Measurements from ENCODE around the gene HIBADH.
"Not testable (repeated sequence)": the region's sequence is repeated elsewhere in the genome, so short reads cannot be mapped to it uniquely, and the experiment has no call there.

Gene HIBADH

GRCh38 chr7:27678617-27679260 is 16.1 kb upstream of the HIBADH start:
- no peak for DNase-seq

DNA sequence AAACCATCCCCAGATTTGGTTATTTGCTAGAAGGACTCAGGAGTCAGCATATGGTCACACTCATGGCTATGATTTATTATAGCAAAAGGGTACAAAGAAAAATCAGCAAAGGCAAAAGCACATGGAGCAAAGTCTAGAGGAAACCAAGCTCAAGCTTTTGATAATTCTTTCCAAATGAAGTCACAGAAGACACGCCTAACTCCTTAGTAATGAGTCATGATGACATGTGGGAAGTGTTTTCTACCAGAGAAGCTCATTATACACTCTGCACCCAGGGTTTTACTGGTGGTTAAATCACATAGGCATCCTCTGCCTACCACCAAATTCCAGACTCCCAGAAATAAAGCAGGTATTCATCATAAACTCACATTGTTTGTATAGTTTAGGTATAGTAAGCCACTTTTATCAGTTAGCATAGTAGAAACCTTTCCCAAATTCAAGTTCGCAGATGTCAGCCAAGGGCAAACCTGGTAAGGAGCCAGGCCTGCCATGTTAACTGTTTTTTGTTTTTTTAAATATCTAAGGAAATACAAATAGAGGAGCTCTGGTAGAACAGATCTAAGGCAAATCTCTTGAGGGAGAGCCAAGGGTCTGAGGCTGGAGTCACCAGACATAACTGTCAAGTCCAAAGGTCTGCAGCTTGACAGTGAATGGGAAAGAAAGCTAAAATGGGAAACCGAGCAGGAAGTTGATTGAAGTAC is 15.4 kb upstream of the HIBADH start:
- DNase-seq: no peak

DNA sequence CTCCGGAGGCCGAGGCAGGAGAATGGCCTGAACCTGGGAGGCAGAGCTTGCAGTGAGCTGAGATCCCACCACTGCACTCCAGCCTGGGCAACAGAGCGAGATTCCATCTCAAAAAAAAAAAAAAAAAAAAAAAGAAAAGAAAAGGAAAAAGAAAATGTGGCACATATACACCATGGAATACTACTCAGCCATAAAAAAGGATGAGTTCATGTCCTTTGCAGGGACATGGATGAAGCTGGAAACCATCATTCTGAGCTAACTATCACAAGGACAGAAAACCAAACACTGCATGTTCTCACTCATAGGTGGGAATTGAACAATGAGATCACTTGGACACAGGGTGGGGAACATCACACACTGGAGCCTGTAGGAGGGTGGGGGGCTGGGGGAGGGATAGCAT is 11.4 kb upstream of the HIBADH start:
- not testable (repeated sequence) for DNase-seq

DNA sequence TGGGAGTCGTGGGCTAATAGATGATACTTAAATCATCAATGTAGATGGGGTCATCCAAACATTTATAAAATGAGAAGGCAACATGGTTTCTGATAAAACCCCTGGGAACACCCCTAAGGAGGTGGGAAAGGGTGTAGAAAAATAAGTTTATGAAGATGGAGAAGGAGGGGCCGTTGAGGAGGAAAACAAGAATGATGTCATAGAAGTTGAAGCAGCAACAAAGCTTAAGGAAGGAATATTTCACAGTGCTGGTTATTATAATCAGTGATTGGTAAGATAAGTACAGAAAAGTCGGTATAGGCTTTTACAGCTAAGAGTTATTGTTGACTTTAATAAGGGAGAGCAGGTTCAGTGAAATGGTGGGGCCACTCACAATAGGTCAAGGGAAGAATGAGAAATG is 9.0 kb upstream of the HIBADH start:
- no peak for DNase-seq

- DNase-seq: no peak
Observed at GRCh38 chr7:27670676-27671075, 8.0 kb upstream of the HIBADH start.

GRCh38 chr7:27670177-27670576 is 7.5 kb upstream of the HIBADH start:
- DNase-seq: no peak

DNA sequence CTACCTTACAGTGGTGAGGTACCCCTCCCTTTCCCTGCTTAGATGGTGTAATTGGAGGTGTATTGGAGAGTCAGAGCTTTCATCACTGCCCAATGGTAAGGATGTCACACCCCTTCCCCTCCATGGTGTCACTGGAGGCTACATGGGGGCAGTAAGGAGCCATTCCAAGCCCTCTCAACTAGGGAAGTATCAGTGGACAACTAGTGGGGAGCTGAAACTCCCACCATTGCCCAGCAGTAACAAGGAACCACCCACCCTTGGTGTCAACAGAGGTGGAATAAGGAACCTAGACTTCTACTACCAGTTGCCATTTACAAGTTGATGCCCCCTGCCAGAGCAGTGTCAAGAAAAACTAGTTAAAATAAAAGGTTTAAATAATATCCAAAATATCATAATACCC is 2.8 kb upstream of the HIBADH start:
- DNase-seq: no peak

DNA sequence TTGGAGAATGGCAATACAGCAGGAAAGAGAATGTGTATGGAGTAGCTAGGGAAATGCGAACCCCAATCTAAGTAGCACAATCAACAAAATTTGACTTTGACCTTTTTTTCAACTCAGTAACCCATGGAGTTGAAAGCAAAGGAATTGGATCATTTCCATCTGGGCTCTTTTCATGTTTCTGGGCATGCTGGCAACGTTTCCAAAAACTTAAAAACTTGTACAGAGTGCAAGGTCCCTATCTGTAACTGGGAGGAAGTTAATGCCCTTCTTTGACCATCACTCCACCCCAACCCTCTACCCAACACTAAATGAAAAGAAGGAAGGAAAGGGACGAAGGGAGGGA is 1.3 kb upstream of the HIBADH start:
- no peak for DNase-seq

- no peak for DNase-seq
Observed at GRCh38 chr7:27661811-27662489, 733 bp downstream of the HIBADH start.

- no peak for DNase-seq
Observed at GRCh38 chr7:27656724-27657123, 6.0 kb downstream of the HIBADH start.

GRCh38 chr7:27655184-27655583 is 7.5 kb downstream of the HIBADH start:
- no peak for DNase-seq

DNA sequence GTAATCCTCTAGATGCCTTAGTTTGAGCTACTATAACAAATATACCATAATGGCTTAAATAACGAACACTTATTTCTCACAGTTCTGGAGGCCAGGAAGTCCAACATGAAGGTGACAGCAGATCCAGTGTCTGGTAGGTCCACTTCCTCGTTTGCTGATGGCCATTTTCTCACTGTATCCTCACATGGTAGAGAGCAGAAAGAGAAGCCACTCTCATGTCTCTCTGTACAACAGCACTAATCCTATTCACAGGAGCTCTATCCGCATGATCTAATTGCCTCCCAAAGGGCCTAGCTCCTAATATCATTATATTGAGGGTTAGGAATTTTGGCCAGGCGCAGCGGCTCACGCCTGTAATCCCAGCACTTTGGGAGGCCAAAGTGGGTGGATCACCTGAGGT is 10.2 kb downstream of the HIBADH start:
- no peak for DNase-seq

DNA sequence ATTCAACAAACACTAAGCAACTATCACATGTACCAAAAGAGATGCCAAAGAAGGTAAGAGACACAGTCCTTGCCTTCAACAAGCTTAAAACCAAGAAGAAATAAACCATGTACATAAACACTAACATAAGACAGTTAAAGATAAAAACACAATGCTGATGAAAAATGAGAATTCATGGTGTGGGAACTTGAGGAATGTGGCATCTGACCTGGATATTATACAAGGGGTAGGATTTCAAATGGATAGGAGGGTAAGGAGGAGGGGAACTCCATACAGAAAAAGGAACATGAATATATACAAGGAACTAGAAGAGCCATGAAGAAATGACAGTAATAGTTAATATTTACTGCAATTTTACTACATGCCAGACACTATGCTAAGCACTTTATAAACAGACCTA is 11.0 kb downstream of the HIBADH start:
- DNase-seq: no peak

DNA sequence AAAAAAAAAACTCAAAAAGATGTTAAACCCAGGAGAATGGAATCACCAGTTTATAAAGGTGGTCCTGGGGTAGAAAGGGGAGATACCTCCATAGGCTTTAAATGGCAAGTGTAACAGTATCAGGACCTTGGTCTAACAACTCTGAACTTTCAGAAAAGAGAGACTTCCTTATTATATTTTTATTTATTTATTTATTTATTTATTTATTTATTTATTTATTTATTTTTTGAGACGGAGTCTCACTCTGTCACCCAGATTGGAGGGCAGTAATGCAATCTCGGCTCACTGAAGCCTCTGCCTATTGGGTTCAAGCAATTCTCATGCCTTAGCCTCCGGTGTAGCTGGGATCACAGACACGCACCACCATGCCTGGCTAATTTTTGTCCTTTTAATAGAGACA is 12.4 kb downstream of the HIBADH start:
- DNase-seq: no peak

GRCh38 chr7:27647489-27647888 is 15.2 kb downstream of the HIBADH start:
- DNase-seq: no peak

- DNase-seq: no peak
Observed at GRCh38 chr7:27647046-27647445, 15.6 kb downstream of the HIBADH start.

DNA sequence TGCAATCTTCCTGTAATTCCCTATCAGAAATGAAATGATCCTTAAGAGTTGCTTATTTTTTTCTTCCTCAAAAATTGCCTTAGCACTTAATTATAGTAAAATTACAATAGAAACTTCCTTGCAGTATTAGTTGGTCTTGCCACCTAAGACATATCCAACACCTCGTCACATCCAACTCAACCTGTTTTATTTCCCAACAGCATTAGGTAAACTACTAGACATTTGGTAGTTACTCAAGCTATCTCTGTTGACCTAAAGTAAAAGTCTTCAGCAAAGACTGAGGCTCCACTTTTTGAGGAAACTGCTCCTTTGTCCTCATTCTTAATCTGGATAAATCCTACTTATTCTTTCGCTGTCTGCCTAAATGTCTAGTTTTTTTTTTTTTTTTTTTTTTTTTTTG is 20.4 kb downstream of the HIBADH start:
- DNase-seq: no peak

- no peak for DNase-seq
Observed at GRCh38 chr7:27641581-27642230, 21.0 kb downstream of the HIBADH start.

- DNase-seq: no peak
Observed at GRCh38 chr7:27640884-27641574, 21.7 kb downstream of the HIBADH start.

GRCh38 chr7:27639851-27640250 is 22.8 kb downstream of the HIBADH start:
- DNase-seq: no peak

DNA sequence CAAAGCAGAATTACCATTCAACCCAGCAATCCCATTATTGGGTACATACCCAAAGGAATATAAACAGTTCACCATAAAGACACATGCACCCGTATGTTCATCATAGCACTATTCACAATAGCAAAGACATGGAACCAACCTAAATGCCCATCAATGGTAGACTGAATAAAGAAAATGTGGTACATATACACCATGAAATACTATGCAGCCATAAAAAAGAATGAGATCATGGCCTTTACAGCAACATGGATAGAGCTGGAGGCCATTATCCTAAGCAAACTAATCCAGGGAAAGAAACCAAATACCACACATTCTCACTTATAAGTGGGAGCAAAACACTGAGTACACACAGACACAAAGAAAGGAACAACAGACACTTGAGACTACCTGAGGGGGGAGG is 23.6 kb downstream of the HIBADH start:
- not testable (repeated sequence) for DNase-seq

DNA sequence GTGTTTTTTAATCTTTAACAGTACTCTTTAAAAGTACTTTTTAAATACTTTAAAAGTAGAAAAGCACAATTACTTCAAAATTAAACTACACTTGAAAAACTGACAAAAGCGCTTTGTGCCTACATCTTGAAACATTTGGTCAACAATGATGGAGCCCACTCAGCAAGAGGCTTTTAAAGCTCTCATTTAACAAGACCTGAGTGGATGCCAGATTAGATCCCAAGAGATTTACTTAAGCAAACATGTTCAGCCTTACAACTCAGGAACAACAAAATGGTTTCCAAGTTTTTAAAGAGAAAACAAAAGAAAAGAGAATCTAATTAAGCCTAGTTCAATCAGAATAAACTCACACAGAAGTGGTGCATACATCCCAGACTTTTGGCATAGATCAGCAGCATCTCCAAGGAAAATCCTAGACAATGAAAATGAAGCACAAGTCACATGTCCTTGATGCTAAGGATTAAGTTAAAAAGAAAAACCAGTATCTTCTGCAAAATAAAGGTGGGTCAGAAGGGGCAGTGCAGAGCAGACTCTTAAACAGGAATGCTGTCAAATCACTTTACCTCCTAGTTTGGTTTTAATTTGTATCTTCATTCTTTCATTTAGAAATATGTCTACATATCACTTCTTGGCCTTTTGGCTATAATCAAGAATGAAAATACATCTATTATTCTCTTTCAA is 26.2 kb downstream of the HIBADH start:
- no peak for DNase-seq

DNA sequence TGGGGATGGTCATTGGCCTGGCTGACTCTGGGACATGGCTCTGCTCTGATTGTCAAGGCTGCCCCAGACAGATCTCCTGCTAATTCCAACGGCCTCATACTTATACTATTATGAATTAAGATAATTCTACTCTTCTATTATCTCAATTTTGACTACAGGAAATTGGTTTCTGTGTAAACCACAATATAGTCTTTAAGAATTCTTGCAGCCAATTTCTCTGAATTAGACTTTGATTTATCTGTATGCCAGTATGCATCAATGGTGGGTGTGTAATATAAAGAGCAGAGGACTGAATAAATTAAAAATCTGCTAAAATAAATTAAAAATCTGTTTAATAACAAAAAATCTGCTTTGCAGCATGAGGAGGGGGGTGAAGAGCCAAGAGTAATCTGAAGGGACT is 27.0 kb downstream of the HIBADH start:
- no peak for DNase-seq

Measured in NCI-H2227 treated with DMSO at 0.1 percent for 48 hours (cell line).